Measurements from ENCODE around the gene CBLC.

DNA sequence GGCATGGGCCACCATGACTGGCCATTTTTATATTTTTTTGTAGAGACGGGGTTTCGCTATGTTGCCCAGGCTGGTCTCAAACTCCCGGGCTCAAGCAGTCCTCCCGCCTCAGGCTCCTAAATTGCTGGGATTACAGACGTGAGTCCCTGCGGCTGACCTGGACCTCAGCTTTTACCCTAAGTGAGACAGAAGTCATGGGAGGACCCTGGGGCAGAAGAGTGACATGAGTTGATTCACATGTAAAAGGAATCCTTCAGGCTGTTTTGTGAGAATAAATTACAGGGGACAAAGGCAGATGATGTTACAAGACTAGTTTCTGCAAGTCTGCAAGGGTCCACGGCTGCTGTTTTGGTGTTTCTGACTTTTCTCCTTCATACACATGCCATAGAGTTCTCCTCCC is 28.6 kb downstream of the CBLC start:
- TF ChIP-seq, protein P1, sequence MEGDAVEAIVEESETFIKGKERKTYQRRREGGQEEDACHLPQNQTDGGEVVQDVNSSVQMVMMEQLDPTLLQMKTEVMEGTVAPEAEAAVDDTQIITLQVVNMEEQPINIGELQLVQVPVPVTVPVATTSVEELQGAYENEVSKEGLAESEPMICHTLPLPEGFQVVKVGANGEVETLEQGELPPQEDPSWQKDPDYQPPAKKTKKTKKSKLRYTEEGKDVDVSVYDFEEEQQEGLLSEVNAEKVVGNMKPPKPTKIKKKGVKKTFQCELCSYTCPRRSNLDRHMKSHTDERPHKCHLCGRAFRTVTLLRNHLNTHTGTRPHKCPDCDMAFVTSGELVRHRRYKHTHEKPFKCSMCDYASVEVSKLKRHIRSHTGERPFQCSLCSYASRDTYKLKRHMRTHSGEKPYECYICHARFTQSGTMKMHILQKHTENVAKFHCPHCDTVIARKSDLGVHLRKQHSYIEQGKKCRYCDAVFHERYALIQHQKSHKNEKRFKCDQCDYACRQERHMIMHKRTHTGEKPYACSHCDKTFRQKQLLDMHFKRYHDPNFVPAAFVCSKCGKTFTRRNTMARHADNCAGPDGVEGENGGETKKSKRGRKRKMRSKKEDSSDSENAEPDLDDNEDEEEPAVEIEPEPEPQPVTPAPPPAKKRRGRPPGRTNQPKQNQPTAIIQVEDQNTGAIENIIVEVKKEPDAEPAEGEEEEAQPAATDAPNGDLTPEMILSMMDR (conservative IDR thresholded peaks at IDR 0.05 in 1 of 2, IDR thresholded peaks at IDR 0.05 in 1 of 2; ENCODE audit: extremely low read depth in 1 of 2, insufficient read depth in 1 of 2, low read depth in 1 of 2, low read length in 2 of 2): no peak
- no peak for TF ChIP-seq EZH2 (IDR thresholded peaks at IDR 0.05; ENCODE audit: borderline replicate concordance, low read length)

All from mammary epithelial cell (primary cell).